Panc1 (cell line): Measurements from ENCODE around the gene ADAMTSL2. TPM values are rescaled to one million over a fixed set of nuclear protein-coding genes. Genes with fewer than 3 reads are reported as not detected.

Experiments used
- ATAC-seq: fragments of 200-7000 bp; cut with Tn5 transposase; 2 replicates; pipeline ENCODE4 v1.9.1; 2020; ENCODE audit warnings: mild to moderate bottlenecking, moderate library complexity
- BruUV-seq: library from RNA; stranded (reverse); fragments of 400-500 nt; replicated peaks from 2 replicates; lab custom pipeline; 2021; lab: Mats Ljungman, UMichigan
- CTCF ChIA-PET: fragments of 300-600 bp; sonication (Branson Sonifier 250); formaldehyde crosslinking; loops from one replicate; lab custom pipeline; 2022; ENCODE audit warnings: antibody characterized with exemption; lab: Charles Lee
- POLR2A ChIA-PET: fragments of 300-600 bp; sonication (Branson Sonifier 250); formaldehyde crosslinking; loops from one replicate; lab custom pipeline; 2022; ENCODE audit warnings: antibody characterized with exemption; lab: Charles Lee
- DNase-seq: peaks from one replicate; pipeline ENCODE4 v3.0.0-alpha.2; 2010; ENCODE audit warnings: low read depth, low spot score
- H3K27ac ChIP-seq: 2 replicates; pipeline ENCODE4 v1.5.1; 2011; ENCODE audit warnings: mild to moderate bottlenecking, low read length, inconsistent platforms
- H3K27me3 ChIP-seq: fragments of 200-500 bp; sonication (Bioruptor generic); 2 replicates; pipeline ENCODE4 v1.6.0; 2014; ENCODE audit warnings: low read length, inconsistent platforms; ENCODE audit not compliant: control insufficient read depth, insufficient read depth
- H3K36me3 ChIP-seq: fragments of 200-500 bp; sonication (Bioruptor generic); 2 replicates; pipeline ENCODE4 v1.5.1; 2014; ENCODE audit warnings: inconsistent platforms, mild to moderate bottlenecking, low read length, moderate library complexity; ENCODE audit not compliant: control insufficient read depth, insufficient read depth
- H3K4me1 ChIP-seq: 2 replicates; pipeline ENCODE4 v1.5.1; 2011; ENCODE audit warnings: inconsistent platforms, mild to moderate bottlenecking, low read length, moderate library complexity; ENCODE audit not compliant: control insufficient read depth, insufficient read depth
- H3K4me3 ChIP-seq, 2 experiments: 2 replicates each; pipeline ENCODE4 v1.5.1; 2011 to 2012; ENCODE audit warnings: low read depth in 2 of 2, low read length in 2 of 2, mild to moderate bottlenecking in 2 of 2, inconsistent platforms in 1 of 2, moderate library complexity in 1 of 2
- H3K9me3 ChIP-seq: fragments of 200-500 bp; sonication (Bioruptor generic); 2 replicates; pipeline ENCODE4 v1.5.1; 2014; ENCODE audit warnings: low read depth, mild to moderate bottlenecking, inconsistent platforms, low read length, moderate library complexity; ENCODE audit not compliant: control insufficient read depth, insufficient read depth
- POLR2AphosphoS5 ChIP-seq: IDR thresholded peaks from 2 replicates; pipeline ENCODE4 v1.6.1; 2012; ENCODE audit warnings: mild to moderate bottlenecking, low read depth, low read length, moderate library complexity
- SIN3A ChIP-seq: IDR thresholded peaks from 2 replicates; pipeline ENCODE4 v1.6.1; 2012; ENCODE audit warnings: low read depth, mild to moderate bottlenecking, low read length, moderate library complexity, borderline replicate concordance; ENCODE audit not compliant: insufficient read depth
- TCF7L2 ChIP-seq: IDR thresholded peaks from 2 replicates; pipeline ENCODE4 v1.6.1; 2011; ENCODE audit warnings: mild to moderate bottlenecking, low read depth, low read length, inconsistent platforms
- in situ Hi-C: cut with HindIII; loops from 2 replicates; pipeline ENCODE4 v1.10.0; 2016; ENCODE audit warnings: low sequenced_read_pairs, low pct_unique_long_range_greater_than_20kb
- intact Hi-C: fragments of 100-400 bp; cut with micrococcal nuclease; formaldehyde crosslinking; loops from one replicate; pipeline ENCODE4 v1.10.0; 2022; ENCODE audit not compliant: unreplicated experiment
- total RNA-seq: library from RNA; stranded (reverse); gene quantifications from one replicate; pipeline ENCODE4 v1.2.1, GENCODE V29; 2021; ENCODE audit not compliant: unreplicated experiment
- TF ChIP-seq, protein P1 (sequence below): fragments of 450-650 bp; IDR thresholded peaks from 2 replicates; pipeline ENCODE4 v1.5.1; 2017; ENCODE audit warnings: mild to moderate bottlenecking
- TF ChIP-seq, protein P2 (sequence below), 2 experiments: IDR thresholded peaks; 2 replicates each; pipeline ENCODE4 v1.6.1; 2011 to 2012; ENCODE audit warnings: low read depth in 2 of 2, control low read depth in 1 of 2, low read length in 1 of 2, mild to moderate bottlenecking in 1 of 2, moderate library complexity in 1 of 2; ENCODE audit not compliant: insufficient read depth in 1 of 2

The ADAMTSL2 gene
- total RNA-seq, 1 experiment from 2014 or later: 0.10 TPM

DNA sequence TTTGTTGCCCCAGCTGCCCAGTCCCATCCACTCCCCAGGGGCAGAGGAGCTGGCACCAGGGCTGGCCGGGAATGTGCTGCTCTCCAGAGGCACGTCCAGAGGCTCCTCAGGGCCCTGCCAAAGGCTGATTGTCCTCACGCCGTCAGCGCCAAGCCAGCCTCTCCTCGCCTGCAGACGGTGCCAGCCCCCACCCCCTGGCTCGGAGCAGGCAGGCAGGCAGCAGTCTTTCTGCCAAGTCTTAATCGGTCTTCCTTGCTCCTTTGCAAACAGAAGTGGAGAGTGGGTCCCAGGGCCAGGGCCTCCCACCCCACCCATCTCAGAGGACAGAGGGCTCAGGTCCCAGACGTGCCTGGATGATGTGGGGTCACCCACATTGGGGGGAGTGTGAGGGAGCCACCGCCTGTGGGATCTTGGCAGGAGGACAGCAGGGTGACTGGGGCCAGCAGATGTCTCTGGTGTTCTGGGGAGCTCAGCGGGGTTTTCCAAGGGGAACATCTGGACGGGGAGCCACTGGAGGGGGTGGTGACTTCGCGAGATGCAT is 38.4 kb downstream of the ADAMTSL2 start:
- Histone ChIP-seq H3K27me3 (no peaks in the 10 kb centered on the region), H3K4me3 (no peak overlapping the region), H3K27ac (no peak overlapping the region), H3K9me3 (no peaks in the 10 kb centered on the region), H3K36me3 (no peaks in the 10 kb centered on the region), H3K4me1 (no peaks in the 10 kb centered on the region)
- POLR2A ChIA-PET: no interaction called here
- TF ChIP-seq, protein P1, sequence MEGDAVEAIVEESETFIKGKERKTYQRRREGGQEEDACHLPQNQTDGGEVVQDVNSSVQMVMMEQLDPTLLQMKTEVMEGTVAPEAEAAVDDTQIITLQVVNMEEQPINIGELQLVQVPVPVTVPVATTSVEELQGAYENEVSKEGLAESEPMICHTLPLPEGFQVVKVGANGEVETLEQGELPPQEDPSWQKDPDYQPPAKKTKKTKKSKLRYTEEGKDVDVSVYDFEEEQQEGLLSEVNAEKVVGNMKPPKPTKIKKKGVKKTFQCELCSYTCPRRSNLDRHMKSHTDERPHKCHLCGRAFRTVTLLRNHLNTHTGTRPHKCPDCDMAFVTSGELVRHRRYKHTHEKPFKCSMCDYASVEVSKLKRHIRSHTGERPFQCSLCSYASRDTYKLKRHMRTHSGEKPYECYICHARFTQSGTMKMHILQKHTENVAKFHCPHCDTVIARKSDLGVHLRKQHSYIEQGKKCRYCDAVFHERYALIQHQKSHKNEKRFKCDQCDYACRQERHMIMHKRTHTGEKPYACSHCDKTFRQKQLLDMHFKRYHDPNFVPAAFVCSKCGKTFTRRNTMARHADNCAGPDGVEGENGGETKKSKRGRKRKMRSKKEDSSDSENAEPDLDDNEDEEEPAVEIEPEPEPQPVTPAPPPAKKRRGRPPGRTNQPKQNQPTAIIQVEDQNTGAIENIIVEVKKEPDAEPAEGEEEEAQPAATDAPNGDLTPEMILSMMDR: no peak
- TF ChIP-seq TCF7L2 (no peak), POLR2AphosphoS5 (no peak), SIN3A (no peak)
- TF ChIP-seq, protein P2, sequence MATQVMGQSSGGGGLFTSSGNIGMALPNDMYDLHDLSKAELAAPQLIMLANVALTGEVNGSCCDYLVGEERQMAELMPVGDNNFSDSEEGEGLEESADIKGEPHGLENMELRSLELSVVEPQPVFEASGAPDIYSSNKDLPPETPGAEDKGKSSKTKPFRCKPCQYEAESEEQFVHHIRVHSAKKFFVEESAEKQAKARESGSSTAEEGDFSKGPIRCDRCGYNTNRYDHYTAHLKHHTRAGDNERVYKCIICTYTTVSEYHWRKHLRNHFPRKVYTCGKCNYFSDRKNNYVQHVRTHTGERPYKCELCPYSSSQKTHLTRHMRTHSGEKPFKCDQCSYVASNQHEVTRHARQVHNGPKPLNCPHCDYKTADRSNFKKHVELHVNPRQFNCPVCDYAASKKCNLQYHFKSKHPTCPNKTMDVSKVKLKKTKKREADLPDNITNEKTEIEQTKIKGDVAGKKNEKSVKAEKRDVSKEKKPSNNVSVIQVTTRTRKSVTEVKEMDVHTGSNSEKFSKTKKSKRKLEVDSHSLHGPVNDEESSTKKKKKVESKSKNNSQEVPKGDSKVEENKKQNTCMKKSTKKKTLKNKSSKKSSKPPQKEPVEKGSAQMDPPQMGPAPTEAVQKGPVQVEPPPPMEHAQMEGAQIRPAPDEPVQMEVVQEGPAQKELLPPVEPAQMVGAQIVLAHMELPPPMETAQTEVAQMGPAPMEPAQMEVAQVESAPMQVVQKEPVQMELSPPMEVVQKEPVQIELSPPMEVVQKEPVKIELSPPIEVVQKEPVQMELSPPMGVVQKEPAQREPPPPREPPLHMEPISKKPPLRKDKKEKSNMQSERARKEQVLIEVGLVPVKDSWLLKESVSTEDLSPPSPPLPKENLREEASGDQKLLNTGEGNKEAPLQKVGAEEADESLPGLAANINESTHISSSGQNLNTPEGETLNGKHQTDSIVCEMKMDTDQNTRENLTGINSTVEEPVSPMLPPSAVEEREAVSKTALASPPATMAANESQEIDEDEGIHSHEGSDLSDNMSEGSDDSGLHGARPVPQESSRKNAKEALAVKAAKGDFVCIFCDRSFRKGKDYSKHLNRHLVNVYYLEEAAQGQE (IDR thresholded peaks at IDR 0.05; ENCODE audit: insufficient read depth in 1 of 2, low read depth in 2 of 2, low read length in 1 of 2): no peak
- CTCF ChIA-PET: no interaction called here
- DNase-seq: no peak
- peak; percentile 52 for ATAC-seq
- intact Hi-C loops (no loop called here), in situ Hi-C loops (no loop called here)
- BruUV-seq: no TSS peak

DNA sequence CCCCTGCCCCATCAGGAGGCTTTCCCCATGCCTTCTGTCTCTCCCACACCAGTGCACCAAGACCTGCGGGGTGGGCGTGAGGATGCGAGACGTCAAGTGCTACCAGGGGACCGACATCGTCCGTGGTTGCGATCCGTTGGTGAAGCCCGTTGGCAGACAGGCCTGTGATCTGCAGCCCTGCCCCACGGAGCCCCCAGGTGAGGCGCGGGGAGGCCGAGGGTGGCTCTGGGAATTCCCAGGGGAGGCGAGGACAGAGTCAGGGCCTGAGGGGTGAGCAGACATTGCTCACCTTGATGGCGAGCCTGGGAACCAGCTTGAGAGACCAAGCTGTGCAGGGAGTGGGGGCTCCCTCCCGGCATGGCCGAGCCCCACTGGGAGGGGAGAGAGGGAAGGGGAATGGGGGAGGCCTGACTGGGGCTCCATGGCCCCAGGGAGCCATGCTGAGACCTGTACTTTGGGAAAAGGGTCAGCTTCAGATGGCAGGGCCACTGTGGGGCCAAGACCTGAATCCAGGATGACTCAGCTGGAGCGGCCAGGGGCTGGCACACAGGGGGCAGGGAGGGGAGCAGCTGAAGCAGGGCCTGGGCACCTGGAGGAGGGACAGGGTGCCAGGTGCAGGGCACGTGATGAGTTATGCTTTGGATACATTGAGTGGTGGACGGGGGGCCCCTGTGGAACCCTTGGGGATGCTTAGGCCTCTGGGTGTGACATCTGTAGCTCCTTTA is 39.4 kb downstream of the ADAMTSL2 start:
- POLR2A ChIA-PET: no interaction called here
- DNase-seq (no peak), ATAC-seq (no peak)
- in situ Hi-C loops (no loop called here), intact Hi-C loops (no loop called here)
- BruUV-seq: no TSS peak
- H3K4me3 ChIP-seq: no peak overlapping the region
- H3K36me3 ChIP-seq: no peaks in the 10 kb centered on the region
- H3K4me1 ChIP-seq: no peaks in the 10 kb centered on the region
- no peaks in the 10 kb centered on the region for H3K27me3 ChIP-seq
- no peak overlapping the region for H3K27ac ChIP-seq
- CTCF ChIA-PET: no interaction called here
- TF ChIP-seq SIN3A: no peak
- TF ChIP-seq, protein P1: no peak
- no peak for TF ChIP-seq TCF7L2
- TF ChIP-seq, protein P2 (IDR thresholded peaks at IDR 0.05; ENCODE audit: insufficient read depth in 1 of 2, low read depth in 2 of 2, low read length in 1 of 2): no peak
- no peak for TF ChIP-seq POLR2AphosphoS5
- H3K9me3 ChIP-seq: no peaks in the 10 kb centered on the region
